Measurements from ENCODE around the gene CHDH. TPM values are rescaled to one million over a fixed set of nuclear protein-coding genes. Genes with fewer than 3 reads are reported as not detected.

CHDH gene
- total and polyA plus RNA-seq, 2 donors (not counting 1 experiment from before 2014, with no cell fraction given): 0.03 to 0.37 TPM

DNA sequence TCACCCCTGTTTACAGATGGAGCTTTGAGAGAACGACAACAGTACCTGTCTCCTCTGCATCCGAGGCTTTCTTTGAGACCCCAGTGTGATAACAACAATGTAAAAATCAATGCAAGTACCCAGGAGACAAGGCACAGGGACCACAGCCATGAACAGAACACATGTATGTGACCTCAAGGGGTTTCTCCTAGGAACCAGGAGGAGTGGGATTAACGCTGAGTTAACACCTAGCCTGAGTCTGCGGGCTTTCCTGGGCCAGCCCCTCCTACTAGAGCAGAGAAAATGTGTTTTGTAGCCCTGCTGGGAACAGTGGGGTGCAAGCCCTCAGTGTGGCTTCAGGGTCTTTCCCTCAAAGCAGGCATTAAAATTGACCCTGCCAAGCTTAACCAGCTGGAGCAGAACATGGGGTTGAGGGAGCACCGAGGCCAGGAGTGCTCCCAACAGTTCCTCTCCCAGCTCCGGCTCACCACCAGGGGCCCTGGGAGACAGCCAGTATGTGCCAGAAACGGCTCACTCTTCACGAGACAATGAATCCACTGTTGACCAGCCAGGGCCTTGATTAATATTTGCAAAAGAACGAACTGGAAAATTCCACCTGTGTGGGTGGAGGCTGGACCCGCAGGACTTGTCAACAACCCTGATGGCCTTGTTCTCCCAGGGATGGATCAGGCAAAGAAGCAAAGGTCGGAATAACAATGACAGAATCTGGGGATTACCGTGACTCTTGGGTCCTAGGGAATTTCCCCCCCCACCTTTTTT lies 3.6 kb downstream of the CHDH start:
- Histone ChIP-seq H4K20me1 (ENCODE audit: control insufficient read depth, insufficient read depth, low read length, poor library complexity, severe bottlenecking) (no peaks in the 10 kb centered on the region), H2AFZ (ENCODE audit: insufficient read depth, low read depth, low read length, poor library complexity, severe bottlenecking) (no peak overlapping the region), H3K79me2 (ENCODE audit: control insufficient read depth, insufficient read depth, low read length) (no peaks in the 10 kb centered on the region), H3K27ac (ENCODE audit: low read length in 2 of 2) (no peak overlapping the region), H3K4me1 (ENCODE audit: control insufficient read depth in 2 of 2, insufficient read depth in 2 of 2, low read length in 2 of 2) (peaks cover 14 to 21% of the 10 kb centered on the region in 2 donors), H3K9ac (ENCODE audit: low read length) (no peak overlapping the region), H3K4me3 (ENCODE audit: control extremely low read depth in 1 of 5, extremely low read depth in 1 of 5, insufficient read depth in 1 of 5, low read depth in 2 of 5, low read length in 4 of 5) (no peak overlapping the region), H3K36me3 (replicated peaks in 1 of 2; ENCODE audit: control extremely low read depth in 1 of 2, control insufficient read depth in 1 of 2, extremely low read depth in 1 of 2, insufficient read depth in 2 of 2, low read length in 1 of 2) (no peaks in the 10 kb centered on the region), H3K4me2 (replicated peaks; ENCODE audit: low read depth, low read length, poor library complexity, severe bottlenecking) (no peak overlapping the region), H3K27me3 (replicated peaks in 1 of 4; ENCODE audit: control extremely low read depth in 1 of 4, control insufficient read depth in 3 of 4, insufficient read depth in 4 of 4, low read length in 3 of 4) (peaks cover 0 to 43% (median 14%) of the 10 kb centered on the region in 4 experiments), H3K9me3 (ENCODE audit: control extremely low read depth in 1 of 3, control insufficient read depth in 2 of 3, insufficient read depth in 1 of 3, low read length in 2 of 3) (peaks cover 0 to 8% (median 0%) of the 10 kb centered on the region in 3 donors)
- DNase-seq (no peak), ATAC-seq (ENCODE audit: low read depth) (no peak)
- ChIA-PET CTCF (no interaction called here), POLR2A (no interaction called here)
- 91% methylated on average over 11 of the region's 12 CpGs for WGBS (ENCODE audit: insufficient coverage)
- Mint-ChIP-seq H3K4me3 (no peak overlapping the region), H3K27me3 (peaks cover 33% of the 10 kb centered on the region), H3K9me3 (ENCODE audit: insufficient read depth) (no peaks in the 10 kb centered on the region), H3K4me1 (peaks cover 27% of the 10 kb centered on the region), H3K27ac (no peak overlapping the region)
- intact Hi-C loops (cut with micrococcal nuclease): no loop called here
- no peak for TF ChIP-seq EZH2 (IDR thresholded peaks at IDR 0.05; ENCODE audit: borderline replicate concordance, insufficient read depth, low read depth, low read length, poor library complexity, severe bottlenecking)
- TF ChIP-seq, protein P1, sequence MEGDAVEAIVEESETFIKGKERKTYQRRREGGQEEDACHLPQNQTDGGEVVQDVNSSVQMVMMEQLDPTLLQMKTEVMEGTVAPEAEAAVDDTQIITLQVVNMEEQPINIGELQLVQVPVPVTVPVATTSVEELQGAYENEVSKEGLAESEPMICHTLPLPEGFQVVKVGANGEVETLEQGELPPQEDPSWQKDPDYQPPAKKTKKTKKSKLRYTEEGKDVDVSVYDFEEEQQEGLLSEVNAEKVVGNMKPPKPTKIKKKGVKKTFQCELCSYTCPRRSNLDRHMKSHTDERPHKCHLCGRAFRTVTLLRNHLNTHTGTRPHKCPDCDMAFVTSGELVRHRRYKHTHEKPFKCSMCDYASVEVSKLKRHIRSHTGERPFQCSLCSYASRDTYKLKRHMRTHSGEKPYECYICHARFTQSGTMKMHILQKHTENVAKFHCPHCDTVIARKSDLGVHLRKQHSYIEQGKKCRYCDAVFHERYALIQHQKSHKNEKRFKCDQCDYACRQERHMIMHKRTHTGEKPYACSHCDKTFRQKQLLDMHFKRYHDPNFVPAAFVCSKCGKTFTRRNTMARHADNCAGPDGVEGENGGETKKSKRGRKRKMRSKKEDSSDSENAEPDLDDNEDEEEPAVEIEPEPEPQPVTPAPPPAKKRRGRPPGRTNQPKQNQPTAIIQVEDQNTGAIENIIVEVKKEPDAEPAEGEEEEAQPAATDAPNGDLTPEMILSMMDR (IDR thresholded peaks at IDR 0.05): no peak

DNA sequence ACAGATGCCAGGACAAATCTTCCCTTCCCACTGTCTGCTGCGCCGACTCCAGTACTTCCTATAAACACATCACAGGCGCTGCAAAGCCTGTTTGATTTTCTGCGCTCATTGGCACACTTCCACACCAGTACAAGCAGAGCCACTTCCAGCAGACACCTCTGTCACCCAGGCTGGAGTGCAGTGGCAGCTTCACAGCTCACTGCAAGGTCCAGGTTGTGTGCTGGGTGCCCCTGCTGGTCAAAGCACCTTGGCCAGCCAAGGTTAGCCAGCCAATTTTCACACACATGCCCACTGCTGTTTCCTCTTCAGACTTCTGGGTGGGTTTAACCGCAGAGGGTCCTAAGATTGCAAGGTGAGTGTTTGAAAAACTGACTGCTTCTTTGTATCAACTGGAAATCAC lies 4.9 kb downstream of the CHDH start:
- Histone ChIP-seq H3K4me3 (ENCODE audit: control extremely low read depth in 1 of 5, extremely low read depth in 1 of 5, insufficient read depth in 1 of 5, low read depth in 2 of 5, low read length in 4 of 5) (no peak overlapping the region), H3K9ac (ENCODE audit: low read length) (no peak overlapping the region), H3K4me1 (ENCODE audit: control insufficient read depth in 2 of 2, insufficient read depth in 2 of 2, low read length in 2 of 2) (peaks cover 8 to 17% of the 10 kb centered on the region in 2 donors), H3K9me3 (ENCODE audit: control extremely low read depth in 1 of 3, control insufficient read depth in 2 of 3, insufficient read depth in 1 of 3, low read length in 2 of 3) (peaks cover 0 to 8% (median 0%) of the 10 kb centered on the region in 3 donors), H3K79me2 (ENCODE audit: control insufficient read depth, insufficient read depth, low read length) (no peaks in the 10 kb centered on the region), H3K27me3 (replicated peaks in 1 of 4; ENCODE audit: control extremely low read depth in 1 of 4, control insufficient read depth in 3 of 4, insufficient read depth in 4 of 4, low read length in 3 of 4) (peaks cover 0 to 33% (median 9%) of the 10 kb centered on the region in 4 experiments), H4K20me1 (ENCODE audit: control insufficient read depth, insufficient read depth, low read length, poor library complexity, severe bottlenecking) (no peaks in the 10 kb centered on the region), H3K4me2 (replicated peaks; ENCODE audit: low read depth, low read length, poor library complexity, severe bottlenecking) (no peak overlapping the region), H3K36me3 (replicated peaks in 1 of 2; ENCODE audit: control extremely low read depth in 1 of 2, control insufficient read depth in 1 of 2, extremely low read depth in 1 of 2, insufficient read depth in 2 of 2, low read length in 1 of 2) (no peaks in the 10 kb centered on the region), H3K27ac (ENCODE audit: low read length in 2 of 2) (no peak overlapping the region), H2AFZ (ENCODE audit: insufficient read depth, low read depth, low read length, poor library complexity, severe bottlenecking) (no peak overlapping the region)
- ATAC-seq (ENCODE audit: low read depth) (no peak), DNase-seq (no peak)
- TF ChIP-seq EZH2 (IDR thresholded peaks at IDR 0.05; ENCODE audit: borderline replicate concordance, insufficient read depth, low read depth, low read length, poor library complexity, severe bottlenecking): no peak
- intact Hi-C loops (cut with micrococcal nuclease): no loop called here
- H3K27me3 Mint-ChIP-seq: peaks cover 25% of the 10 kb centered on the region
- ChIA-PET POLR2A (no interaction called here), CTCF (no interaction called here)
- WGBS (ENCODE audit: insufficient coverage): 87% methylated on average over 4 of the region's 5 CpGs
- peaks cover 22% of the 10 kb centered on the region for H3K4me1 Mint-ChIP-seq
- H3K4me3 Mint-ChIP-seq: no peak overlapping the region
- H3K9me3 Mint-ChIP-seq (ENCODE audit: insufficient read depth): no peaks in the 10 kb centered on the region
- H3K27ac Mint-ChIP-seq: no peak overlapping the region

Measured in B cell (primary cell).